Right hindlimb (tissue), 1 donor: ENCODE data around the gene ICE2.

ENCODE experiments used
- DNase-seq: peaks from one replicate; pipeline ENCODE4 v3.0.0-alpha.2; 2018

ICE2 gene

GRCh38 chr15:60385620-60386552 lies 93.1 kb downstream of the ICE2 start:
- no peak for DNase-seq

GRCh38 chr15:60384526-60385126 lies 94.3 kb downstream of the ICE2 start:
- no peak for DNase-seq

- no peak for DNase-seq
Observed at GRCh38 chr15:60384053-60384452, 94.9 kb downstream of the ICE2 start.

DNA sequence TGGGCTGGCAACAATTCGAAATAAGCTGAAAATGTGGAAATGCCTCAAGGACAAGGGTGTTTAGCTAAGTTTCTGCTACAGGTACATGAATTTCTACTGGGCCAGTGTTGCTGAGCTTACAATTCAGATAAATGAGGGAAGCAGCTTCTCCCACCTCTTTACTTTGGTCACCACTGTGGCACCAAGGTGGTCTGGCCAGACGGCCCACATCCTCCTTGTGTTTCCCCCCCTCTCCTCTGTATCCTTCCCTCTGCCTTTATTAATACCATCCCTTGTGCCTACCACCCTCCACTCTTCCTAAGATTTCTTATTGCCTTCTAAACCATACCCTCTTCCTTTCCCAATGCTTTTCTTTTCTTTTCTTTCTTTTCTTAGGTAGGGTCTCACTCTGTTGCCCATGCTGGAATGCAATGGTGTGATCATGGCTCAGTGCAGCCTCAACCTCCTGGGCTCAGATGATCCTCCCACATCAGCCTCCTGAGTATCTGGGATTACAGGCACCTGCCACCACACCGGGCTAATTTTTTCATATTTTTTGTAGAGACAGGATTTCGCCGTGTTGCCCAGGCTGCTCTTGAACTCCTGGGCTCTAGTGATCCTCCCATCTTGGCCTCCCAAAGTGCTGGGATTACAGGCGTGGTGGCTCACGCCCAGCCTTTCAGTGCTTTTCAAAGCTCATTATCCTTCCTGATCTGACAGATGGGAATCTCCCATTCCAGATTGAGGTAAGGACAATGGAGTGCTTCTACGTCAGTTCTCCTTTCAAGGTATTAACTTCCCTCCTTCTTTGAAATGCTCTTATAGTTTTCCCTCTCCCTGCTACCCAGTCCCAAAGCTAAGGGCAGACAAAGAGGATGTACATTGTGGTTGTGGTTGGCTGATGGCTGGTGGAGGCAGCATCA lies 95.9 kb downstream of the ICE2 start:
- DNase-seq: no peak

DNA sequence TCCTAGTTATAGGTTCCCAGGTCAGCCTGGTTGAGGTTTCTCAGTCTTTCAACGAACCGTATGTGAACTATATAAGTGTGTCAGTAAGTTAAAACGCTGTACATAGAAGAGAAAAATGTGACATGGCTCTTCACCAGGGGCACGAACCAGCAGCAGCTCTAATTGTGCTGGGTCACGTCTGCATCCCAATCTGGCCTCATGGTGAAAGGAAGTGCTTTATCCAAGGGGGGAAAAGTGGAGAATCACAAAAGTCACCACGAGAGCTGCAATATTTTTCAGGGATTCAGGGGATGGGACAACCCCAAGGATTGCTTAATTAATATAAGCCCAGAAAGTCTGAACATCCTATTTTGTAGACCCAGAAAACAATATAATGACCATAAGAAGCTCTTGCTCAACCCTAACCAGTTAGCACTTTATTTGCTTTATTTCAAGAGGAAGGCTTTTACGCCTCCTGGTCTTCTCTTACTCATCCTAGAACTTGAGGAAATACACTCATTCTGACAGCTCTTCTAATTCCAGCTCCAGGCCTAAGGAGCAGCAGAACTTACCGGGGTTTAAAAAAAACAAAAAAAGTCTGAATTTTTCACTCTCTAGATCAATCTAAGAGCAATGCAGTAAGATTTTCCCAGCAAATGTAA lies 97.7 kb downstream of the ICE2 start:
- DNase-seq: no peak

DNA sequence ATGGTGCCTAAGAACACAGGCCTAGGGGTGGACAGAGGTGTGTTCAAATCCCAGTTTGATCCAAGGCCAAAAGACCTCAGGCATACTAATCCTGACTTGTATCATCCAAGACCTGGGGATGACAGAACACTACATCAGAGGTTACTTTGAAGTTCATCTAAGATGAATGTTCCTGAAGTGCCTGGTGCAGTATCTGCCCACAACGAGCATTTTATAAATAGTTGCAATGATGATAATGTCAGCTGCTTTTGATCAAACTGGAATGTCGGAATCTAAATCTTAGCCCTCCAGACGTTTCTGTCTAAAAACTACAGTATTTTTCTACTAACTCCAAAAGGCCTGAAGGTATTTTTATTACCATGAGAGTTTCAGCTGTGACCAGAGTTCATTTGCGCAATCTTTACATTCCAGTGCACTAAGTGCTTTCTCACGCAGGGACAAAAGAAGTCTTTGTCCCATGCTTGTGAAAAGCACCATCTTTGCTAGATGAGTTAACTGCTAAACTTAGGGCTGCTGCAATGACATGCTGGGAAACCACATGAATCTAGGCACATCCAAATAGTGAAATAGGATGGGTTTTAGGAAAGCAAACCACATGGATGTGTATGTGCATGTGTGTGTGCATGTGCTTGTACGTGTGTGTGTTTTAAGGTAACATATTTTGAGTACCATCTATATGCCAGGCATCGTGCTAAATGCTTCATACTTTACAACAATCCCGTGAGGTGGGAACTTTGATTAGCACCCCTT lies 99.2 kb downstream of the ICE2 start:
- no peak for DNase-seq

DNA sequence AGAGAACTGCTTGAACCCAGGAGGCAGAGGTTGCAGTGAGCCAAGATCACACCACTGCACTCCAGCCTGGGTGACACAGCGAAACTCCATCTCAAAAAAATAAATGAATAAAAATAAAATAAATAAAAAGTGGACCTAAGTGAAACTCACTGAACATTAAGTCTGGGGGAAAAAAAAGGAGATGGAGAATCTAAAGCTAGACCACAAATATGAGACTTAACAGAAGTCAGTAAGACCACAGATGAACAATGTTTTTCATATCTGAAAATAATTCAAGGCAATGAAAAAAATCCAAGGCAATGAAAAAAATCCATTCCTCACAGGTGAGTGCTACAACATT lies 99.8 kb downstream of the ICE2 start:
- DNase-seq: no peak

- no peak for DNase-seq
Observed at GRCh38 chr15:60376677-60377095, 102.3 kb downstream of the ICE2 start.

- no peak for DNase-seq
Observed at GRCh38 chr15:60375306-60375705, 103.6 kb downstream of the ICE2 start.

DNA sequence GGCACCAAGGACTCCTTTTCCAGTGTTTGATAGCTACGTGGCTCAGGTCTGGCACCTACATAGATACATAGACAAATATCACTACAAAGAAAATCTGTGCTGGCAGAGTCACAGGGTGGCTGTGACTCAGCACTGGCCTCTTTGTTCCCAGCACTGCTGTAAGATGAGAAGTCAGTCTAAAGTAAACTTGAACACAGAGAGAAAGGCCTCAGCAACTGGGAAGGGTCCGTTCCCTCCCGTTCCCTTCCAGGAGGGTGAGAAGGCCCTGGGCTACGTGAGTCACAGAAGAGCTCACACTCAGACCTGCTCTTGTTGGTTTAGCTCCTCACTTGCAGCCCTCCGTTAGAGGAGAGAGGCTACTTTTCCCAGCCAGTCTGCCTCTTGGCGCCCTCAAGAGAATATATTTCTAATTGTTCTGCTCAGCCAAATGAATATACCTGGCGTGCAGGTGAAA lies 104.3 kb downstream of the ICE2 start:
- peak; percentile 69 for DNase-seq

DNA sequence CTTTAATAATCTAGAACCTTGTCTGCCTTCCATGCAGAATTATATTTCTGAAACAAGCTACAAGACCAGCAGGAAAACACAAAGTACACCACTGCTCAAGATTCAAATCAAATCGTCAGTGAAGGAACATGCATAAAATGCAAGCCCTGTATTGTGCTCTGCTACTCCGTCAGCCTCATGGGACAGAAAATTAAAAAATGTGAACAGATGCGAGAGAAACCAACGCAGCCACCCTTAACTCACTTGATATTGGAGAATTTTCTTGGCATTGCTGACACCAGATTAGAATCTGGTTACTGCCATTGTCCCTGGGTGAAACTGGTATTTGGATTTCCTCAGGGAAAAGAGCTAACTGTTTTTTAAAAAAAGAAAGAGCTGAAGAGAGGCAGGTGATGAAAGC lies 104.7 kb downstream of the ICE2 start:
- no peak for DNase-seq

GRCh38 chr15:60373745-60374144 lies 105.2 kb downstream of the ICE2 start:
- no peak for DNase-seq

- DNase-seq: no peak
Observed at GRCh38 chr15:60373327-60373726, 105.6 kb downstream of the ICE2 start.

DNA sequence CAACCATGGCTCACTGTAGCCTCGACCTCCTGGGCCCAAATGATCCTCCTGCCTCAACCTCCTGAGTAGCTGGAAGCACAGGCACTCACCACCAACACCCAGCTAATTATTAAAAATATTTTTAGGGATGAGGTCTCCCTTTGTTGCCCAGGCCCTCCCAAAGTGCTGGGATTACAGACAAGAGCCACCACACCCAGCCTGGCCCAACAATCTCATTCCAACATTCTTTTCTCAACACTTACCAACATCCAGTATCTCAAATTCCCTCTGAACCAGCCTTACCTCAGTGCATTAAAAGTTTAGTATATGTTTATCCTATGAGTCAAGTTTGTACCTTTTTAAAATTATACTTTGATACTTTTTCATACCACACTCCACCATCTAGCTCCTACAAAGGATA lies 106.2 kb downstream of the ICE2 start:
- DNase-seq: no peak

- no peak for DNase-seq
Observed at GRCh38 chr15:60372227-60372626, 106.7 kb downstream of the ICE2 start.

DNA sequence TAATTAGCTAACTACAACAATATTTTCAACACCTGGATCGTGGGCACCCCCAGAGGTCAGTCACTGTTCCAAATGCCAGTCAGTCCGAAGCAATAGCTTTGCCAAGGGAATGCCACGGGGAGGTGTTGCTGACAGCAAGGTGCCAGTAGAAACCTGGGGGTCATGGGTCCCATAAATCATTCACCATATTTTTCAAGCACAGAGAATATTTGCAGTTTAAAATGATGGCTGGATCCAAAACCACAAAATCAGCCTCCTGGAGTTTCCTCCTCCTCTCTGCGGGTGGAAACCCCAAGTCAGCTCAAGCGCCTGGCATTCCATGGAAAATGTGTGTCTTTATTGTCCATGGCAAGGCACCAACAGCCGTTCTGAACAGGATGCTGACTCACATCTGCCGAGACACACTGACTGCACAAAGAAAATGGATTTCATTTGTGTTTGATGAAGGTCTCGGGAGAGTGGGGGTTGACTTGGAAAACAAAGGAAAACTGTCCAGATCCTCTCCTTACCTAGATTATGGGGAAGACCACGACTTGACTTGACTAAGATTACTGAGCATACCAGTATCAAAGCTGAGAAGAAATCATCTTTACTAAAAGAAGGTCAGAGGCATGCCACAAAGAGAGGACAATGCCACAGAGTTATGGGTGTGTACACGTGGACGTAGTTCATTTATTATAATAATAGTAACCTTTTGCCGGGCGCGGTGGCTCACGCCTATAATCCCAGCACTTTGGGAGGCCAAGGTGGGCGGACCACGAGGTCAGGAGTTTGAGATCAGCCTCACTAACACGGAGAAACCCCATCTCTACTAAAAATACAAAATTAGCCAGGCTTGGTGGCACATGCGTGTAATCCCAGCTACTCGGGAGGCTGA lies 107.5 kb downstream of the ICE2 start:
- peak; percentile 92 for DNase-seq

- no peak for DNase-seq
Observed at GRCh38 chr15:60370869-60371136, 108.1 kb downstream of the ICE2 start.

GRCh38 chr15:60370105-60370868 lies 108.7 kb downstream of the ICE2 start:
- no peak for DNase-seq

DNA sequence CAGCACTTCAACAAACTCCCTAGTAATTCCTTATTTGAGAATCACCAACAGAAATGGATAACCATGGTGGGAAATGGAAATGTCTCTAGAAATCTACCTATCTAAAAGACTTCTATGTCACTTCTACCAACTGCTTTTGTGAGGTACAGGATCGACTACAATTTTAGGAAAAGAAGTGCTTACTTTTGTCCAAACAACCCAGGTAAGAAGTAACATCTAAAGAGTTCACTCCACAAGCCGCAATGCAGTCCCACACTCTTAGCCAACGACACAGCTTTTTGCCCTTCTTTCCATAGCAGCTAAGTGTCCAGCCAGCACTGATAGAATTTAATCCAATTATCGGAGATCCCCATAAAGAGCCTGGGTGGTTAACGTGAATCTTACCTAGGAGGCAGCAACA lies 109.2 kb downstream of the ICE2 start:
- DNase-seq: no peak
